NCI-H526 treated with DMSO at 0.1 percent for 48 hours (cell line): Measurements from ENCODE around the gene TTC7B.

Experiments
- DNase-seq: peaks from one replicate; lab custom pipeline; 2025; lab: John Stamatoyannopoulos, UW

Gene TTC7B

DNA sequence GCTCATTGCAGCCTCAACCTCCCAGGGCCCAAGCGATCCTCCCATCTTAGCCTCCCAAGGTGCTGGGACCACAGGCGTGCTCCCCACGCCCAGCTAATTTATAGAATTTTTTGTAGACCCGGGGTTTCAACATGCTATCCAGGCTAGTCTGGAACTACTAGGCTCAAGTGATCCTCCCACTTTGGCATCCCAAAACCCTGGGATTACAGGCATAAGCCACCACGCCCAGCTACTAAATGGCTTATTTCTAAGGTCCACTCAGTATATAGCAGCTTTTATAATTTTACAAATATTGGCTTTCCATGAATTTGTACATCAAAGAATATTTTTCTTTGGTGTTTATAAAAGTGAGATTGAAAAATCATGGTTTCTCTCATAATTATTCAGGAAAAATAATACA is 167.8 kb downstream of the TTC7B start:
- DNase-seq, result no peak

DNA sequence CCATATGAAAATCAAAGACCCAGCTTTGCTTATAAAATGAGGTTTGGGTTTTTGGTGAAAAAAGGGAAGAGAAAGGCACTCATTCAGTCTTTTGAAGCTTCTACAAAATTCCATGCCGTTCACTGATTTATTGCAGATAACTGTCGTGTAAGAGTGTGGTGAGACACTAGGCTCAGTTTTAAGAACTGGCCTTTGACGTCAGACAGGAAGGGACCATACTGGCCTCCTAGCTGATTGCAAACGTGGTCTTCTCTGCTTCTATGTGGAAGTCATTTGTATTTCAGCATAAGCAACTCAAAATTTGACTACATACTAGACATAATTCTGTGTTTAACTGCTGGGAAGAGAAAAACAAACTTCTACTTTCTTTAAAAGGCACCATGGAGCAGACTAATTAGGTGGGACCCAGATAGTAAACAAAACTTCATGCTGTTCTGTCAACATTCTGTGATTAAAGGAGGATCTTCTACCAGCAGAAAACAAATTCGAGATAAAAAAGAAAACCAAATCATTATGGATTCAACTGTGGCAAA is 168.7 kb downstream of the TTC7B start:
- DNase-seq, result no peak

DNA sequence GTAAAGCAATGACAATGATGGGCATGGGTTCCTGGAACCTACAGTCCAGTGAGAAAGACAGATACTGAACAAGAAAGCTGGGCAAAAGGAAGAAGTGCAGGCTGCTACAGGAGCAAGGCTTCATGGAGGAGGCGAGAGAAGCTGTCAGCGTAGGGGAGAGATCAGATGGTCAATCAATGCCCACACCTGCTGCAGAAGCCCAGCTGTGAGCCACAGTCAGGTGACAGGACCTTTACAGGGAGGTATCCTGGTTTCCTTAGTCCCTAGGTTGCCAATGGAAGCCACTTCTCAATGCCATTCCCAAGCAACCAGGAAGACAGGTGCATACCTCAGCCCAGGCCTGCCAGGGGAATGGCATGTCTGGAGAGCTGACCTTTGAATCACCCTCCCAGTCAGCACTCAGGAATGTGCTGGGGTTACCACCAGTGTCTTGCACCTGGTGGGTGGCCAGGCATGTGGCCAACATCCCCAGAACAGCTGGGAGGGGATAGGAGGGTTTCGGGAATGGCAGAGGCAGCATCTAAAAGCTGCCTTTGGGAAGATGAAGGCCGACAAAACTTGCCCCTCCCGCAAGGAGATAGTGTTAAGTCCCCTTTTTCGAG is 170.3 kb downstream of the TTC7B start:
- DNase-seq, result no peak

DNA sequence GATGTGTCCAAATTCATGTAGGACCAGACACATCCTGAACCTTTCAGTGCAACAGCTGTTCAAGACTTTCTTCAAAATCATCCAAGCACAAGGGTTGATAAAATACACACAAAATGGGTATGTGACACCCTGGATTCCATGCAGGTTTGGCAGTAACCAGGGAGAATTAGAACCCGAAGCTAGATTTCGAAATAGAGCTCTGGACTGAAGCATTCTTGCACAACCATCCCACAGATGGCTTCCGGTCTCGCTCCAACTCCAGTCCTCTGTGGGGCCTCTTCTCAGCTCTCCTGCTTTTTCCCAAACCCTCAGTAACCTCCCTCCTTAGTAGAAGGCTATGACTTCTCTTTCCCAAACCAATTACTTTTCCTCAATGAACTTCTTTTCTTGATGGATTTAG is 171.3 kb downstream of the TTC7B start:
- no peak for DNase-seq

DNA sequence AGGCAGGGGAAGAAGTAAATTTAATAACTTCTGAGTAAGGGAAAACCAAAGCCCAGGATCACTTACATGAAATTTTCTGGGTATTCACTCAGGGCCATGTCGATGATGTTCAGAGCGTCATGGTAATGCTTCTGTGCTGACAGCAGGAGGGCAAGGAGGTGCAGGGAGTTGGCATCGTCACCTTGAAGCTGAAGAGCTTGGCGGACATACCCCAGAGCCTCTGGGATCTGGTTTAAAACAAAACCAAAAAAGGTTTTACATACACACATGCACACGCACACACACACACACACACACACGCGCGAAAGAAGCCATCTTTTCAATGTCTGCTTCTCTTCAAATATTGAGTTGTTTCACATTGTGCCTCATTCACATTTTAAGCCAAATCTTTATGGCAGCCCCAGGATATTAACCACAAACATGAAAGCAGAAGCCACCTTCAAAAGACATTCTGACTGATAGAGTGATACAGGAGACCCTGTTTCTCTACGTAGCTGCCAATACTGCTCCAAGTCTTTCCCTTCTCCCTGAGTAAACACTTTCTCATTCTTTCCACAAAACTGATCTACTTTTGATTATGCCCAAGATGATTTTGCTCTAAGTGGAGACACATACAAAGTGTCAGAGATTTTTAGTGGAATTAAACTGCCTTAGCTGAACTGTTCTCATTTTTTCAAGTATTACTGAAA is 172.1 kb downstream of the TTC7B start:
- no peak for DNase-seq

DNA sequence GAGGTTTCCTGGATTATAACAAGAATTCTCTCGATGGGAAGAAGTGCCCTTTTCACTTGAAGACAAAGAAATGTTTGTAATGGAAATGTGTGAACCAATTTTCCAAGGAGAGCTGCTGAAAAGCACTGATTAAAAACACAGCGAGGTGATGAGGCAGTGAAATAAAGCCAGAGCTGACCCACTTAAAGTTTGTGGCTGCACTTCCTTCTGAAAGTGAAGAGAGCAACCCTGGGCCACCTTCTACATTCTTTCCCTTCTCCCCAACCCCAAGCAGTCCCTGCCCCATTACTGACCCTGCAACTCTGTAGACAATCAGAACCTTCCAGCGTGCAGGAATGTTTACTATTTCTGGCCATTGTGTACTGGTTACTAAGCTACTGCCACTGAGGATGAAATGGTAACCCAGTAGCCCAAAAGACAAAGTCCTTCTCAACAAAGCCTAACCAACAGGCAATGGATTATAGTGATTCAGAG is 173.9 kb downstream of the TTC7B start:
- no peak for DNase-seq

DNA sequence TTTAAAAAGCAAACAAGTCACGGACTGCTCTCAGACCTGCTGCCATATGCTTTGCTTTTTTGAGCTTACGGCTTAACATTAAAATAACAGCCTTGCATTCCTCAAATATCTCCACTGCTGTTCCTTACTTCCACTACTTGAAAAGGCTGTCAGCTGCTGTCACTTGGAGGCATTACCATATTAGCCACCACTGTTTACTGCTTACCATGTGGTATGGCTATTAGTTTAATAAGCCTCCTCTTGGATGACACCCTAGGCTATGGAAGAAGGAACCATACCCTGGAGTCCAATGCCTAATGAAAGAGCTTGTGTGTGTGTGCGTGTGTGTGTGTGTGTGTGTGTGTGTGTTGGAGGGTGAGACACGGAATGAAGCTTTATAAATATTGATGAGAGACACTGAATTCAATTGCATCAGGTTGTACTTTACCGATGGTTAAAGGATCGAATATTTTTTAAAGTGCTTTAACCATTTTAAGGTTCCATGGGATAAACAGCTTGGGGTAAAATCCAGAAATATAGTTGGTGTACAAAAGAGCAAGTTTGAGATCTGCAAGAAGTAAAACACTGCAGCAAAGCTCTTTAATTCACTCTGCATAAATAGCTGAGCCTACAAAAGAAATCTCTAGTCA is 174.5 kb downstream of the TTC7B start:
- no peak for DNase-seq

DNA sequence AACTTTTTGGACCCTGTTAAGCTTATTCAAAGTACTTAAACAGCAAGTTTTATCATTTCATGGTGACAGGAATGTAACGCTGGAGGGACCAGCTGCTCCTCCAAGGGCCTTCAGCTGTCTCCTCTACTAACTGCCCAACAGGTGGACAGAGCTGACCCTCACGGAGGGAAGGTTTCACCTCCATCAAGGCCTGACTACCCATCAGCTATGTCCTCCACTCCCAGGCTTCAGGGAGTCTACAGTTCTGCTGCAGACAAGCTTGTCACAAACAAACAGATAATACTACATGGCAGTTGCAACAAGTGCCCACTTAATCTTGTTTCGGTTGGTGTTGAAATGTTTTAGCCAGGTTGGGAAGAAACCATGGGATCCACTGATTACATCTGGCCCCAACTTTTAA is 175.1 kb downstream of the TTC7B start:
- DNase-seq, result no peak

DNA sequence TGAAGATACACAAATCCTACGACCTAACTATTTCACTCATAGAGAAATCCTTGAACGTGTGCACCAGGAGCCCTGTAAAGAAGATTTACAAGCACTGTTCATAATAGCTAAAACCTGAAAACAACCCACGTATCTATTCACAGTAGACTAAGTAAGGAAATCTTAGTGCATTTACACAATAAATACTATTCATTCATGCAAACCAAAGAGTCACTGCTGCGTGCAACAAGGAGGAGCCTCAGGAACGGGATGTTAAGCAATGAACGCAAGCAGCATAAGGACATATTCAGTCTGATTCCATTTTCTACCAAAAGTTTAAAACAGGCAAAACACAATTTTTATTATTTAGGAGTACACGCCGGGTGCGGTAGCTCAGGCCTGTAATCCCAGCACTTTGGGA is 176.6 kb downstream of the TTC7B start:
- DNase-seq, result no peak

DNA sequence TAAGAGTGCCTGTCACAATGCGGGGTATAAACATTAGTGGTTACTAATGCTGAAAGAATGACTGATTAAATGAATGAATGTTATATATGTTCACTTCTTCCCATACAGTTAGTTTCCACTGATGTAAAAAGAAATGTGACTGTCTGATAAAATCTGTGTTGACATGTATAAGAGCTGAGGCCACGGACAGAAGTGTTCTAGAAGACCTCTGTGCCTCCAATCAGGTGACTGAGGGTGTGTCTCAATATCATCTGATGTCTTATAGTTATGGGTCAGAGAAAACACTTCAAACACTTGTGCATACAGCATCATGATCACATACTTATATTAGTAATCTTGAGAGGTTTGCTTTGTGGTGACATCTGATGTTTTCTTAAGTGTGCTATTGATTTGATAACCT is 183.4 kb downstream of the TTC7B start:
- DNase-seq, result no peak

DNA sequence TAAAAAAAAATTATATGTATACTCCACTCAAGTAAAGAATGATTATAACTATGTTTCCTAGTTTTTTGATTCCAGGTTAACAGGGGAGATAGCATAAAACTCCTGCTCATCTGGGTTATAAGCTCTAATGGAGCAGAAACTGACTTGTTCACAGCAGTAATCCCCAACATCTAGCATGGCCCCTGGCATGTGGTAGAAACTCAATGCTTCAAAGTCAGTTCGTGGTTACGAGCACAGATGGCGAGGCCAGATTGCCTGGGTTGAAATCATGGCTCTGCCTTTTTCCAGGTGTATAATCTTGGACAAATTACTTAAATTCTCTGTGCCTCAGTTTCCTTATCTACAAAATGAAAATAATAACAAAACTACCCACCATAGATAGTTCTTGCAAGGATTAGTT is 183.8 kb downstream of the TTC7B start:
- DNase-seq, result no peak

DNA sequence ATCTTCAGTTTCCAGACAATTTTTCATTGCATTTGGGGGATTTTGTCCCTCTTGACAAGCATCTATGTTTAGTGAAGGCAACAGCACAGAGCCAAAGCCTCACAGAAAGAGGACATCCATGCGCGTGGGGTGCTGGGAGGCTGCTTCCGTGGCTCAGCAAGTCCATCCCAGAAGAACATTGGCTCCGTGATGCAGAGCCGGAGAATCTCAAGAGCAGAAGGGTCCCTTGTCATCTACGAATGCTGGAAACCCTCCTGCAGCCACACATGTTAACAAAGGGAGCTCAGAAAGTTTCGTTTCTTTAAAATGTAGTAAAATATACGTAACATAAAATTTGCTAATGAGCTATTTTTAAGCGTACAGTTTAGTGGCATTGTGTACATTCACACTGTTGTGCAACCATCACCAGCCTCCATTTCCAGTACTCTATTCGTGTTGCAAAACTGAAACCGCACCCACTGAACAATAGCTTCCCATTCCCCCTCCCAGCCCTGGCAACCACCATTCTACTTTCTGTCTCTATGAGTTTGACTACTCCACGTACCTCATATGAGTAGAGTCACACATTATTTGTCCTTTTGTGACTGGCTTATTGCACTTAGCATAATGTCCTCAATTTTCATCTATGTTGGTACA is 185.9 kb downstream of the TTC7B start:
- DNase-seq, result no peak

DNA sequence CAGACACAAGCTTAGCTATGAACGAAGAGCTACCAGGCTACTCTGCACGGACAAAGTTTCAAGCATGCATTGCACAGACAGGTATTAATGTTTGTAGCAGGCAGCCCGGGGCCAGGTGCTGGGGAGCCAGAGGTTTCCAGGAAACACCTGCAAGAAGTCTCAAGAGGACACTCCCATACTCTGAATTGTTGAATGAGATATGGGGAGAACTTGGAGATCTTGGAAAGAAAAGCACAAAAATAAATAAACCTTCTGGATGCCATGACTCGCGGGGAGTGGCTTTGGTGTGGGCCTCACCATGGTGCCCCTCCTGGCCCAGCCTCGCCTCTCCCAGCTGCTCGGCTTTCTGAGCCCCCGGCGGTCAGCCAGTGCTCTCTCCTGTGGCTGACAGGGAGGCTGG is 186.8 kb downstream of the TTC7B start:
- DNase-seq, result no peak

DNA sequence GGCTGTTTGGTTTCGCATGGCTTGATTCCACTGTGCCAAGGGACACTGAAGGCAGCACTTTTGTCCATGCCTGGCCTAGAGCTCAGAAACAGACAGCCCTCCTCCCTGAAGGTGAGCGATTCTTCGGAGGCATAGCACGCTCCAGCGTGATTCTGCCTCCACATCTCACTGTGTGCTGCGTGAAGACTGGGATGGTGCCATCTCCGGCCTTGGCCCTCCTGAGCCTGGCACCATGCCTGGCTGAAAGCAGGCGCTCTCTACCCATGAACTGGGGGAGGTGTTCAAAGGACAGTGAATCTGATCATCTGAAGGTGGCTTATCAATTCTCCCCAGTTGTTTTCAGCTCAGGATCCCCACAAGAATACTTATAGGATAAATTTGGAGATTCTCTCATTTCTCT is 187.4 kb downstream of the TTC7B start:
- DNase-seq, result no peak

DNA sequence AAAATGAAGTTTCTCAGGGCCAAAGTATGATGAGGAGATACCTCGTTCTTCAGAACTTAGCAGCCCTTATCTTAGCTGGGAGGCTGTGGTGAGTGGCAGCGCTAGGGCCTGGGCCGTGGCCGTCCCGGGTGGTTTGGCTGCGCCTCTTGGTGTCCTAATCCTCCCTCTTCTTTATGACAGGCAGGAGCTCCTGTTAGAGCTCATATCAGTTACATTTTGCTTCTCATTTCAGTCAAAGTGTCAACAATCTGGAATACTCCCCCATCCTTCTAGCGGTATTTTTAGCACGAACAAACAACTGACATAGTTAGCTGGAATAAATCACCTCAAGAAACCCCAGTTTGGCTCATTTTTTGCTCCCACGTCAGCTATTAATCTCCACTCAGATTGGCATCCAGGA is 188.8 kb downstream of the TTC7B start:
- no peak for DNase-seq

DNA sequence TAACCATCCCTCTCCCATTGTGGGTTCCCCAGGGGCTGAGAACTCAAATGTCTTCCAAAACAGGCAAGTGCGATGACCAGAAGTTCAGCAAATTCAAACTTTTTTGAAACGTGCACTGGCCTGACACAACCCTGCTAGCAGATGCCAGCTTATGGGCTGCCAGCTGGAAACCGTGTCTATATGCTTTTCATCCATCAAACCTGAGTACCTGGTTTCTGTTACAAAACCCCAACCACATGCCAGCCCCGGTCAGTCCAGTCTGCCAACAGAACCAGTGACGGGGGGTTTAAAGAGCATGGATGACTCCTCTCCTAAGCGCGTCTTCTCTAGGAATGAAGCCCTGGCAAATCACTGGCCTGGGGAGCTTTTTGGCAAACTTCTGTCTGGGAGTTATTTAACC is 189.7 kb downstream of the TTC7B start:
- no peak for DNase-seq

DNA sequence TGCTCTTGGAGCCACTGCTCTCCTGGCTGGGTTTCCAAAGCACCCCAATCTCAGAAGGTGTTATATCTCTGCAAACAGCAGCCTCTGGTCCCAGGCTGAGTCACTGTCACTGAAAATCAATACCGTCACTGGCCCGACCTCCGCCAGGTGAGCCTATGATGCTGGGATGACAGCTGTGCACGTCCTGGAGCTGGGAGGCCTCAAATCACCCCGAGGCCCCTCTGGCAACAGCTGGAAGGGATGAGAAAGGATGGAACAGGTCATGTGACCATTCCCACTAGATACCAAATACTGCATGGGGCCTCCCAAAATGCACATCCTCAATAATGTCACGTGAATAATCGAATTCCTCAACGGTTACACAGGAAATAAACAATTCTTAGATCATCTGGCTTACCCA is 190.8 kb downstream of the TTC7B start:
- DNase-seq, result no peak

DNA sequence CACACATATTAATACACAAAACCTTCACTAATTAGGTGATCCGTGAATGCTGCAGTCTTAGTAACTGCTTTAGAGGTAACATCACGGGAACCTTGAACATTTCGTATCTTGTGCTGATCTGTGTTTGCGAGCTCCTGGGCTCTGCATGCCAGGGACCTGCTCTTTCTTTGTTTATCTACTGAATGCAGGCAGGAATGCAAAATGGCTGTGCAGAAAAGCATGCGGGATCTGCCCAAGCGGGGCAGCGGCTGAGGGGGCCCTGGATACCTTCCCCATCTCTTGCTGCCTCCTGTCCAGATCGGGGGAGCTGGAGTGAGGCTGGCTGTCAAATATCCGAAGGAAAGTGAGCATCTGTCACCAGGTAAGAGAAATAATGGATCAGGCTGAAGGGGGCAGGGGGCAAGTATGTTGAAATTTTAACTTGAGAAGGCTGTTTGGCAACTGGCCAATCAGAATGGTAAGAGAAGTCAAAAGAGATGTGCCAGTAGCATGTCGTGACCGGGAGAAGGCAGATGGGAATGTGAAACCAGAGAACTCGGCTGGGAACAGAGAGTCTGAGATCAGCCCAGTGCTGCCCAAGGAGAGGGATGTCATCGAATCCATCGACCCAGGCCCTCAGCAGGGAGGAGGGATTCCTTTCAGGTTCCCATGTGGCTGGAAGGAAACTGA is 191.4 kb downstream of the TTC7B start:
- no peak for DNase-seq

DNA sequence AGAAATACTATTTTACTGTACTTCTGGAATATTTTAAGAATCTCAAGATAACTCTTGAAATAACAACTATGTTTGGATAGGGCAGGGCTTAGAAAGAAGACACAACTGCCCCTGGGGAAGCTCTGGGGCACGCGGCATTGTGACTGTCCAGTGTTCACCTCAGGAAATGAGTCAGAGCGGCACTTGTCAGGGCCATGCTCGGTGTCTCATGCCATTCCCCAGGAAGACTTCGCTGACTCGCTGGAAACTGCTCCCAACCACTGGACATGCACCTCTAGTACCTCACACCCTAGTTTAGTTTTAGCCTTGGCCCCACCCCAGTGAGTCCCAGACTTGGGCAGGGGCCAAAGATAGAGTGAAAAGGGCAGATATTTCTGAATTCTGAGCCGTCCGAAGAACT is 192.0 kb downstream of the TTC7B start:
- DNase-seq, result no peak

DNA sequence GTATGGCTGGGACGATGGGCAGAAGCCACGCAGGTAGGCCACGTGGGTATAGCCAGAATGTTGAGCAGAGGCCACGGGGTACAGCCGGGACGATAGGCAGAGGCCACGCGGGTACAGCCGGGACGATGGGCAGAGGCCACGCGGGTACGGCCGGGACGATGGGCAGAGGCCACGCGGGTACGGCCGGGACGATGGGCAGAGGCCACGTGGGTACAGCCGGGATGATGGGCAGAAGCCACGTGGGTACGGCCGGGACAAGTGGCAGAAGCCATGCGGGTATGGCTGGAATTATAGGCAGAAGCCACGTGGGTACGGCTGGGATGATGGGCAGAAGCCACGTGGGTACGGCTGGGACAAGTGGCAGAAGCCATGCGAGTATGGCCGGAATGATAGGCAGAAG is 195.0 kb downstream of the TTC7B start:
- no peak for DNase-seq

DNA sequence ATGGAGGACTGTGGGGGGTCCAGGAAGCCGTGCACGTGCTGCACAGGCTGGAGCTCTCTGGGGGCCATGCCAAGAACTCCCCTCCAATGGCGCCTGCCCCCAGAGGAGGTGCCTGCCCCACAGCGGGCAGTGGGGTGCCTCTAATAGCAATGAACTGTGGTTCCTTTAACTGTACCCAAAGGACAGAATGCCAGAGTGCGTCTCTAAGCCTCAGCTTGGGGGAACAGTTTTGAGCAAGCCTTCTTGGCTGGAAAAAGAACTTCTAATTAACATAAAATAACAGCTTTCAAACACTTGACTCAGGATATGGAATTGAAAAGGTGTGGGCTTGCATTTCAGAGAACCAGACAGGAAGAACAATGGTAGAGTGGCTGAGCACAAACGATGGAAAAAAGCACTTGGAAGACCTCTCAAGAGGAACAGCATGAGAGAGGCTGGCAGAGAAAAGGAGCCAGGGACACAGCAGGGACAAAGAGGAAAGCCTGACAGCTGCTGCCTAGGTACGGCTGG is 195.6 kb downstream of the TTC7B start:
- DNase-seq, result no peak

DNA sequence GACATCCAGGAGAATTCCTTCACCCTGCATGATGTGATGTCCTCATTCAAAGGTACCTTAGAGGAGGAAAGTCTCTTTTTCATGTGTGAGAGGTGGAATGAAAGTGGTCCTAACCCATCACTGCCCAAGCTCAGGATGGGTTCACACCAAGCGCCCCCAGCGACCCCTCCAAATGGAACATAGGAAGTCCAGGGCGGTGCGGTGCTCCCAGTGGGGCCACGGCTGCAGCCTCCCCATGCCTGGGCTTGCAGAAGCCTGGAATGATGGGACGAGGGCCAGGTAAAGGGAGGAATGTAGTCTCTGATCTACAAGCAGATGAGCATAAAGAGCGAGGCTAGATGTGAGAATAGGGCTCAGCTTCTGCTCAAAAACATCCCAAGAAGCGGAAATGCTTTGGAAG is 196.3 kb downstream of the TTC7B start:
- no peak for DNase-seq
